B cell (primary cell): ENCODE measurements around the gene SDK1.

Experiments used
- EZH2 ChIP-seq: IDR thresholded peaks from 2 replicates; pipeline ENCODE4 v1.6.1; 2012; ENCODE audit warnings: borderline replicate concordance, low read depth, mild to moderate bottlenecking, moderate library complexity, low read length; ENCODE audit not compliant: insufficient read depth, poor library complexity, severe bottlenecking
- TF ChIP-seq, protein P1 (sequence below): fragments of 200-600 bp; IDR thresholded peaks from one replicate; pipeline ENCODE4 v1.8.0; 2022; ENCODE audit warnings: antibody characterized with exemption, mild to moderate bottlenecking

DNA sequence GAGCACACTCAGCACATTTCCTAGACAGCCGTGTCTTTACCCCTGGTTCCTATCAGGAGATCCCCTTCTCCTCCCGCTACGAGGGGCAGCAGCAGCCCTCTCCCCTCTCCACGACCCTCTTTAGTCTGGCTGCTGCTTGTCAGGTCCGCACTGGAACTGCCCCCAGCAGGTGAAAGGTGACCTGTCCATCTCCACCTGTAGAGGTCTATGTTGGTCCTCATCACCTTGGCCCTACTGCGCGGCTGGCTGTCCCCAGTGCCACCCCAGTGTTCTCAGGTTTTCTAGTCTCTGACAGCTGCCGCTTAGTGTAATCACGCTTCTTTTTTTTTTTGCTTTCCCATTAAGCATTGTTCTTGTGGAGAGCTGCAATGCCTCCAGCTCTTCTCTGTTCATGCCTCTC, 545.7 kb downstream of the SDK1 start:
- TF ChIP-seq, protein P1, sequence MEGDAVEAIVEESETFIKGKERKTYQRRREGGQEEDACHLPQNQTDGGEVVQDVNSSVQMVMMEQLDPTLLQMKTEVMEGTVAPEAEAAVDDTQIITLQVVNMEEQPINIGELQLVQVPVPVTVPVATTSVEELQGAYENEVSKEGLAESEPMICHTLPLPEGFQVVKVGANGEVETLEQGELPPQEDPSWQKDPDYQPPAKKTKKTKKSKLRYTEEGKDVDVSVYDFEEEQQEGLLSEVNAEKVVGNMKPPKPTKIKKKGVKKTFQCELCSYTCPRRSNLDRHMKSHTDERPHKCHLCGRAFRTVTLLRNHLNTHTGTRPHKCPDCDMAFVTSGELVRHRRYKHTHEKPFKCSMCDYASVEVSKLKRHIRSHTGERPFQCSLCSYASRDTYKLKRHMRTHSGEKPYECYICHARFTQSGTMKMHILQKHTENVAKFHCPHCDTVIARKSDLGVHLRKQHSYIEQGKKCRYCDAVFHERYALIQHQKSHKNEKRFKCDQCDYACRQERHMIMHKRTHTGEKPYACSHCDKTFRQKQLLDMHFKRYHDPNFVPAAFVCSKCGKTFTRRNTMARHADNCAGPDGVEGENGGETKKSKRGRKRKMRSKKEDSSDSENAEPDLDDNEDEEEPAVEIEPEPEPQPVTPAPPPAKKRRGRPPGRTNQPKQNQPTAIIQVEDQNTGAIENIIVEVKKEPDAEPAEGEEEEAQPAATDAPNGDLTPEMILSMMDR = no peak
- TF ChIP-seq EZH2 = no peak
